ENCODE data around the gene TSPAN11. TPM values are rescaled to one million over a fixed set of nuclear protein-coding genes. Genes with fewer than 3 reads are reported as not detected.

The TSPAN11 gene
- total RNA-seq, 4 donors from 2014 or later, result 0.18 to 12.4 (median 1.5) TPM

DNA sequence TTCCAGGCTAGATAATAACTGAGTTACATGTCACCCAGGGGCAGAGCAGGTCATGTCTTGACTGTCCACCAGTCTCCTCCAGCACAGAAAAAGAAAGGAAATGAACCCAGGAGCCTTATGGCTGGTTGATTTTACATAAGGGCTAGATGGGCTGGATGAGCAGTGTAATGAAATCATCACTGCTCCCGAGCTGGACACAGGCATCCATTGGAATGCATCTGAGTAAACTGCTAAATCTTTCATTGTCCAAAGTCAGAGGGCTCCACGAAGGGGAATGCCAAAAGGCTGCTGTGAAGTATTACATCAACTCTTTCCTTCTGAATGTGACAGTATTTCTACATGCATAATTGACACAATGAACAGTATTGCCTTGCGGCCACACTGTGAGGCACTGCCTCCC, 30.1 kb upstream of the TSPAN11 start:
- no peak overlapping the region for H3K4me3 ChIP-seq
- TF ChIP-seq POLR2A (IDR thresholded peaks at IDR 0.05), result no peak
- TF ChIP-seq, protein P1, sequence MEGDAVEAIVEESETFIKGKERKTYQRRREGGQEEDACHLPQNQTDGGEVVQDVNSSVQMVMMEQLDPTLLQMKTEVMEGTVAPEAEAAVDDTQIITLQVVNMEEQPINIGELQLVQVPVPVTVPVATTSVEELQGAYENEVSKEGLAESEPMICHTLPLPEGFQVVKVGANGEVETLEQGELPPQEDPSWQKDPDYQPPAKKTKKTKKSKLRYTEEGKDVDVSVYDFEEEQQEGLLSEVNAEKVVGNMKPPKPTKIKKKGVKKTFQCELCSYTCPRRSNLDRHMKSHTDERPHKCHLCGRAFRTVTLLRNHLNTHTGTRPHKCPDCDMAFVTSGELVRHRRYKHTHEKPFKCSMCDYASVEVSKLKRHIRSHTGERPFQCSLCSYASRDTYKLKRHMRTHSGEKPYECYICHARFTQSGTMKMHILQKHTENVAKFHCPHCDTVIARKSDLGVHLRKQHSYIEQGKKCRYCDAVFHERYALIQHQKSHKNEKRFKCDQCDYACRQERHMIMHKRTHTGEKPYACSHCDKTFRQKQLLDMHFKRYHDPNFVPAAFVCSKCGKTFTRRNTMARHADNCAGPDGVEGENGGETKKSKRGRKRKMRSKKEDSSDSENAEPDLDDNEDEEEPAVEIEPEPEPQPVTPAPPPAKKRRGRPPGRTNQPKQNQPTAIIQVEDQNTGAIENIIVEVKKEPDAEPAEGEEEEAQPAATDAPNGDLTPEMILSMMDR (IDR thresholded peaks at IDR 0.05), result no peak
- H3K27me3 ChIP-seq, result no peaks in the 10 kb centered on the region
- no peaks in the 10 kb centered on the region for H3K36me3 ChIP-seq
- DNase-seq, result no peak
- no peaks in the 10 kb centered on the region for H3K9me3 ChIP-seq
- no peak overlapping the region for H3K27ac ChIP-seq
- H3K4me1 ChIP-seq, result no peaks in the 10 kb centered on the region

- Histone ChIP-seq H3K27ac (no peak overlapping the region), H3K4me1 (no peaks in the 10 kb centered on the region), H3K36me3 (no peaks in the 10 kb centered on the region), H3K4me3 (no peak overlapping the region), H3K9me3 (no peaks in the 10 kb centered on the region), H3K27me3 (no peaks in the 10 kb centered on the region)
- TF ChIP-seq POLR2A (IDR thresholded peaks at IDR 0.05), result no peak
- TF ChIP-seq, protein P1 (IDR thresholded peaks at IDR 0.05), result no peak
- DNase-seq, result no peak
Observed at GRCh38 chr12:30898846-30899245, 27.7 kb upstream of the TSPAN11 start.

GRCh38 chr12:30900351-30900750, 26.2 kb upstream of the TSPAN11 start:
- Histone ChIP-seq H3K4me1 (no peaks in the 10 kb centered on the region), H3K9me3 (no peaks in the 10 kb centered on the region), H3K36me3 (no peaks in the 10 kb centered on the region), H3K27me3 (no peaks in the 10 kb centered on the region), H3K27ac (no peak overlapping the region), H3K4me3 (no peak overlapping the region)
- no peak for DNase-seq
- TF ChIP-seq POLR2A (IDR thresholded peaks at IDR 0.05), result no peak
- TF ChIP-seq, protein P1 (IDR thresholded peaks at IDR 0.05), result no peak

- TF ChIP-seq, protein P1 (IDR thresholded peaks at IDR 0.05), result no peak
- no peak for TF ChIP-seq POLR2A (IDR thresholded peaks at IDR 0.05)
- no peaks in the 10 kb centered on the region for H3K36me3 ChIP-seq
- H3K4me1 ChIP-seq, result no peaks in the 10 kb centered on the region
- DNase-seq, result no peak
- H3K27me3 ChIP-seq, result no peaks in the 10 kb centered on the region
- no peaks in the 10 kb centered on the region for H3K9me3 ChIP-seq
- no peak overlapping the region for H3K4me3 ChIP-seq
- no peak overlapping the region for H3K27ac ChIP-seq
Observed at GRCh38 chr12:30902001-30902400, 24.5 kb upstream of the TSPAN11 start.

- TF ChIP-seq, protein P1 (IDR thresholded peaks at IDR 0.05), result no peak
- TF ChIP-seq POLR2A (IDR thresholded peaks at IDR 0.05), result no peak
- Histone ChIP-seq H3K27me3 (no peaks in the 10 kb centered on the region), H3K36me3 (no peaks in the 10 kb centered on the region), H3K9me3 (no peaks in the 10 kb centered on the region), H3K4me3 (no peak overlapping the region), H3K27ac (no peak overlapping the region), H3K4me1 (no peaks in the 10 kb centered on the region)
- no peak for DNase-seq
Observed at GRCh38 chr12:30902596-30902995, 24.0 kb upstream of the TSPAN11 start.

DNA sequence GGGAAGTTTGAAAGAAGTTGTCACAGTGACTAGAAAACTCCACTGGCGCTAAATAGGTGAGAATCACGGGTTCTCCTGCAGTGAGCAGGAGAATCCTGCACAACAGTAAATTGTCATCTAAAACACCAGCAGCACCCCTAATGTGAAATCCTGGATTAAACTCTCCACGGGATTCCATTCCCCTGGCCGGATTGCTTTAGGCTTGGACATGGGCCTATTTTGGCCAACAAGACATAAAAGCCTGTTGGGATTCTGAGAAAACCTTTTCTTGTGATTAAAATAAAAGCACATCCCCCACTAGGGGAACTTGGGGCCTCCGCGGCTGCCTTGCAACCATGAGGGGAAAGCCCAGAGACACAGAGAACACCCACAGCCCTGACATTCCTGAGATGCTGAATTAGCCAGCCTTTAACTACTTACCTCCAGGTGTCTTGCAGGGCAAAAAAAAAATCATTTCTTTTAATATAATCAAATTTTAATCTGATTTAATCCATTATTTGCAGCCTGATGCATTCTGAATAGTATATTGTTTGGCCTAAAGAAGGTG, 21.0 kb upstream of the TSPAN11 start:
- H3K9me3 ChIP-seq, result no peaks in the 10 kb centered on the region
- DNase-seq, result no peak
- no peak overlapping the region for H3K4me3 ChIP-seq
- no peak overlapping the region for H3K27ac ChIP-seq
- TF ChIP-seq POLR2A (IDR thresholded peaks at IDR 0.05), result no peak
- TF ChIP-seq, protein P1 (IDR thresholded peaks at IDR 0.05), result no peak
- no peaks in the 10 kb centered on the region for H3K4me1 ChIP-seq
- H3K36me3 ChIP-seq, result no peaks in the 10 kb centered on the region
- no peaks in the 10 kb centered on the region for H3K27me3 ChIP-seq
